Body of pancreas (tissue), 4 donors: ENCODE data around the gene SCGB1C2.
"Not testable (repeated sequence)": the region's sequence is repeated elsewhere in the genome, so short reads cannot be mapped to it uniquely, and the experiment has no call there.

ENCODE experiments used
- POLR2A ChIP-seq, 3 donors: fragments of 450-650 bp; IDR thresholded peaks; one replicate each; pipeline ENCODE4 v1.6.1; 2016; ENCODE audit warnings: antibody characterized with exemption in 3 of 3, mild to moderate bottlenecking in 2 of 3
- TF ChIP-seq, protein P1 (sequence below), 7 experiments: fragments of 450-650 bp in 4 of 7; fragments of 200-600 bp in 3 of 7; sonication (generic) in 3 of 7; IDR thresholded peaks; one replicate each; pipeline ENCODE4 v1.5.1; 2016 to 2019; ENCODE audit warnings: antibody characterized with exemption in 7 of 7

DNA sequence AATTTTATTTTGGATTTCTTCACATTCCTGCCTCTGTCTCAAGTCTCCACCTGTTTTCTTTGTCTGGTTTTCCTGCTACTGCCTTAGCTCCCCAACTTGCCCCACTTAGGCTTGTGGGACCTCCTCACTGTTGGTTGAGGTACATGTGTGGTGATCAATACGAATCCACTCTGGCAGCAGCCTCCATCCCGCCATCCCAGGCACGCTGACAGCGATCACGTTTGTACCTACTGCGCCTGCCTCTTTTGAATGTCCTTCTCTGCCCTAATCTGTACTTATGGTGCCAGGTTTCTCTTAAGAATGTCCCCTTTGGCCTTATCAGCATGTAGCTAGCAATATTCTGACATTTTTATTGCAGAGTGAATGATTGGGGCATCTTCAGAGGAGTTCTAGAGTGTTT lies 2.3 kb upstream of the SCGB1C2 start:
- TF ChIP-seq, protein P1, sequence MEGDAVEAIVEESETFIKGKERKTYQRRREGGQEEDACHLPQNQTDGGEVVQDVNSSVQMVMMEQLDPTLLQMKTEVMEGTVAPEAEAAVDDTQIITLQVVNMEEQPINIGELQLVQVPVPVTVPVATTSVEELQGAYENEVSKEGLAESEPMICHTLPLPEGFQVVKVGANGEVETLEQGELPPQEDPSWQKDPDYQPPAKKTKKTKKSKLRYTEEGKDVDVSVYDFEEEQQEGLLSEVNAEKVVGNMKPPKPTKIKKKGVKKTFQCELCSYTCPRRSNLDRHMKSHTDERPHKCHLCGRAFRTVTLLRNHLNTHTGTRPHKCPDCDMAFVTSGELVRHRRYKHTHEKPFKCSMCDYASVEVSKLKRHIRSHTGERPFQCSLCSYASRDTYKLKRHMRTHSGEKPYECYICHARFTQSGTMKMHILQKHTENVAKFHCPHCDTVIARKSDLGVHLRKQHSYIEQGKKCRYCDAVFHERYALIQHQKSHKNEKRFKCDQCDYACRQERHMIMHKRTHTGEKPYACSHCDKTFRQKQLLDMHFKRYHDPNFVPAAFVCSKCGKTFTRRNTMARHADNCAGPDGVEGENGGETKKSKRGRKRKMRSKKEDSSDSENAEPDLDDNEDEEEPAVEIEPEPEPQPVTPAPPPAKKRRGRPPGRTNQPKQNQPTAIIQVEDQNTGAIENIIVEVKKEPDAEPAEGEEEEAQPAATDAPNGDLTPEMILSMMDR (IDR thresholded peaks at IDR 0.05), result not testable (repeated sequence)
- TF ChIP-seq POLR2A (IDR thresholded peaks at IDR 0.05), result not testable (repeated sequence)
